GM21786 (cell line): ENCODE results near the gene GNLY.

Source experiments
- ATAC-seq: cut with Tn5 transposase; IDR thresholded peaks from one replicate; pipeline ENCODE4 v1.9.1; 2021; ENCODE audit not compliant: unreplicated experiment

GNLY gene

DNA sequence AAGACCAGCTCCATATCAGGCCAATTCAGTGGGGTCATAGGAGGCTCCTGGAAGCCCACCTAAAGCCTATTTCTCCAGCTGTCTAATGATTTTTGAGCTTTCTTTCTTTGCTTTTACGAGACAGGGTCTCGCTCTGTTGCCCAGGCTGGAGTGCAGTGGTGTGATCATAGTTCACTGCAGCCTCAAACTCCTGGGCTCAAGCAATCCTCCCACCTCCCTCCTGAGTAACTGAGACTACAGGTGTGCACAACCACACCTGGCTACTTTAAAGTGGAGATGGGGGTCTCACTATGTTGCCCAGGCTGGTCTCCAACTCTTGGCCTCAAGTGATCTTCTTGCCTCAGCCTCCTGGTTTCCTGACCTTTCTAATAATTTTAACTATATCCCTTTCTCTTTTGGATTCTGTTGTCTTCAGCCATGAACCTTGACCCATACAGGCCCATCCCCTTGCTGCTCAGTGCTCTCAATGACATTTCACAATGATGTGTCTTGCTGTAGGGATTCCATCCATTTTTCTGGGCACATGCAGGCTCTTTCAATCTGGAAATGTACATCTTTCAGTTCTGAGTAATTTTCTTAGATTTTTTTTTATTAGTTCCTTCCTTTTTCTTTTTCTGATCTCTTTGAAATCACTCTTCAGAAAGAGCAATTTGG lies 29.7 kb downstream of the GNLY start:
- no peak for ATAC-seq

- ATAC-seq: no peak
Observed at GRCh38 chr2:85724731-85725181, 30.6 kb downstream of the GNLY start.

- no peak for ATAC-seq
Observed at GRCh38 chr2:85725451-85725850, 31.3 kb downstream of the GNLY start.

GRCh38 chr2:85727798-85728197 lies 33.6 kb downstream of the GNLY start:
- ATAC-seq: no peak

DNA sequence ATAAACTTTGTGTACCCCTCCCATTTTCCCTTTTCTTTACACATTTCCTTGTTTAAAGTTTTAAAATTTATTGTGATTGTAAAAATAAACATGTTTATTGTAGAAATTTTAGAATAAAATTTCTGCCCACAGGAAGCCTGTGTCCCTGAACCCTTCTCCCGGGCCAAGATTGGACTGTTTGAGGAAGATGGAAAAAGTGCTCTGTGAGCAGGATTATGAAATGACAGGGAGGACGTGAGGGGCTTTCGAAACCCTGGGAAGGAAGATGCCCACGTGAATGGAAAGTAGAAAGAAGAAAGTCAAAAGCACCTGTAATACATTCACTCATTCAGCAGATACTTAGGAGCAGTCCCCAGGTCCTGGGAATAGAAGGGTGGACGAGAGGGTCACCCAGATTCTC lies 34.2 kb downstream of the GNLY start:
- no peak for ATAC-seq

- no peak for ATAC-seq
Observed at GRCh38 chr2:85728883-85729824, 35.0 kb downstream of the GNLY start.

DNA sequence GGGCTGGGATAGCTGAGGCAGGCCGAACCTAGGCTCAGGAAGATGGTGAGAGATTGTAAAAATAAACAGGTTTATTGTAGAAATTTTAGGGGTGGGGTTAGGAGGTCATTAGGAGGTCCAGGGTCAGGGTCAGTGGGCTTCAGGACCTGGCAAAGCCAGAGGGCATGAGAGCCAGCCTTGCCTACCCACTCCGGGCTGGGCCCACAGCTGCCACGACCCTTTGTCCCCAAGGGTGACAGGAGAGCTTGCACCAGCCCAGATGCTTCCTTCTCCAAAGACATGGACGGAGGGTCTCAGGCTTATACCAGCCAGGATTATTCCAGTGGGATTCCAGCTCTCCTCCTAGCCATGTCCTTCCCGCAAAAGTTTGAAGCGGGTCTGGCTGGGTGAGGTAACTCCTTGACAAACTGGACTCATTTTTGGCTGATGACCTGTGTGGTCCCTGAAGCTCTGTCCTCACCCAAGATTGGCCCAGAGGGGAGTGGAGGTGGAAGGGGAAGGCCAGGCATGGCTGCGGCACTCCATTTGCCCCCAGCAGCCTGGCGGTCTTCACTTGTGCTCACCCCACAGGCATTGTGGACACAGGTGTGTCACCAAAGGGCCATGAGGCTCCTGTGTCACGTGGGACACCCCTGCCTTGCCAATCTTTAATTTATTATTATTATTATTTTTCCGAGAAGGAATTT lies 35.8 kb downstream of the GNLY start:
- ATAC-seq: no peak

DNA sequence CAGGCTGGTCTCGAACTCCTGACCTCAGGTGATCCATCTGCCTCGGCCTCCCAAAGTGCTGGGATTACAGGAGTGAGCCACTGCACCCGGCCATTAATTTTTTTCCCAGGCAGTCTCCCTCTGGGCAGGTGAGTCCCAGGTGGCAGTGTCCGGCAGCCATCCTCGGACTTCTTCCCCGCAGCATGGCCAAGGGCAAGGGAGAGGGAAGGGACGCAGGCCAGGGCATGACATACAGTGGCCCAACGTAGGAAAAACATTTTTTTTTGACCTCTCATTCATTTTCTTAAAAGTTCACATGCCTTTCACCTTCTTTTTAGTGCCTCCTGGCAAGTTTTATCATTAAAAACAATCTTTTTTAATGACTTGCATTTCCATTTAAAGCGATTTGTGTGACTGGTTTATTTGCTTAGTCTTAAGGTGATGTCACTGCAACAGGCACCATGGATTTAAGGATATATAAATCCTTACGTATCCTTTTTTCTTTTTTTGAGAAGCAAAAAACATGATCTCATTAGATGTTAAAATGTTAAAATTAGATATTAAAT lies 36.6 kb downstream of the GNLY start:
- ATAC-seq: no peak

DNA sequence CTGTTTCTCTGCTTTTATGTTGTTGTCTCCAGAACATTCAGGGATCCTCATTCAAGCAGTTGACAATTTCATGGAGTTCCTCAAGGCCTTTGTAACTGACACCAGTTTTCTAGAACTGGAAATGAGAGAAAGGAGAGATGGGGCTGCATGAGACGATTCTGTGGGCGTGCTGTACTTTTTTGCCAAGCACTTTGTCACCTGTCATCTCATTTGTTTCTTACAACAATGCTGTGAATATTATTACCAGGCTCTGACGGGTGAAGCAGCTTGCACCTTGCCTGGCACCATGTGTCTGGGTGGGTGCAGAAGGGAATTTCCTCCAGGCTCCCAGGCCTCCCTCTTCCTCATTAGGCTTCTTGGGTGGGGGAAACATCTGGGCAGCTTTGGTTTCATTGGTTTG lies 37.4 kb downstream of the GNLY start:
- no peak for ATAC-seq

DNA sequence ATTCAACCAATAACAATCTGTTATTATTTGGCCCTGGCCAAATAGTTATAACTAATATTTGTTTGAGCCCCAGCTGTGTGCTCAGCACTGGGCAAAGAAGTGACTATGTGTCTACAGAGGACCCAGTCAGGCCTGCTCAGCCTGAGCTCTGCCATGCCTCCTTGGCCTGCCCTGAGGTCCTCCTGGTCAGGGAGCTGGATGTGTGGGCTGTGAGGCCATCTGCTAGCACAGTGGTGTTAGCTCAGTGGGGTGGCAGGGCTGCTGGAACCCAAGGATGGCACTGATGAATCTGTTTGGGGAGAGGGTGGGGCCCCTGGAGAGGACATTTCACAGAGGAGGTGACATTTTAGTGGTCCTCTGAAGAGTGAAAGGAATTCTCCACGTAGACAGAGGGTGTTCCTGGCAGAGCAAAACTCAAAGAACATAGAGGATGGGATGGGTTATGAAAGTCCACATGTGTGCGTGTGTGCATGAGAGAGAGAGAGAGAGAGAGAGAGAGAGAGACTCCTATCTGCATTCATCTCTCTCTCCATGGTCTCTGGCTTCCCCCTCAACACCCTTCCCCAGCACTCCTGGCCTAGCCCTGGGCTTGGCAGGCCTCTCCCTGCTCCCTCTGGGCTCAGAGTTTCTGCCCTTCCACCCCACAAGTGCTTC lies 38.4 kb downstream of the GNLY start:
- no peak for ATAC-seq

- no peak for ATAC-seq
Observed at GRCh38 chr2:85733121-85733960, 39.2 kb downstream of the GNLY start.

DNA sequence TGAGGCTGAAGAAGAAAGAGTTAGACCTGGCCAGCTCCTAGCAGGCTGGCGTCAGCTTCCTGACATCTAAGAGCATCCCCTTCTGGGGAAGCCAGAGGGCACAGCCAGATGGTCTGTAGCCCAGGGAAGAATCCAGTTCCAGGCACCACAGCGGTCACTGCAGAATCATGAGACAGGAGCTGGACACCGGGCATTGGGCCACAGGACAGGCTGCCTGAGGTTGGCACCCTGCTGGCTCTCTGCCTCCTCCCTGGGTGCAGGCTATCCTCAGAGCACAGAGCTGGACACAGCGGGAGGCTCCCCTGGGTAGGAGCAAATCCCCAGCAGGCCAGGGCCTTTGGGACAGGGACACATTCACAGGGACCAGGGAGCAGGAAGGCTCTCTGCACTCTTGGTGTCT lies 39.9 kb downstream of the GNLY start:
- no peak for ATAC-seq

GRCh38 chr2:85734942-85735608 lies 40.9 kb downstream of the GNLY start:
- no peak for ATAC-seq

DNA sequence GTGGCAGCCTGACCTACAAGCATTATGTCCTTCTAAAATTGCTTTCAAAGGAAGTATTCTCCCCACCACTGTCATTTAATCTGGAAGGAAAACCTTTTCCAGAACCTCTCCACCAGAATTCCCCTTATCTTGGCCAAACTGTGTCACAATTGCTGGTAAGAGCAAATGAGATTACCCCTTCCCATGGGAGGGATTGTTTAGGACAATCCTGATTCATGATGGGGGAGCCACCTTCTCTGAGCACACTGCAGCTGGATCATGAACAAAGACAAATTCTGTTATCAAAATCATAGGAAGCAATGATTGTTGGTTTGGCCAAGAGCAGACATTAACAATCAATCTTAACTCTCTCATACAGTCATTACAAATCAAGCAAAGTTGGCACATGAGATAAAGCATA lies 41.5 kb downstream of the GNLY start:
- ATAC-seq: no peak

- no peak for ATAC-seq
Observed at GRCh38 chr2:85736456-85737355, 42.5 kb downstream of the GNLY start.

- no peak for ATAC-seq
Observed at GRCh38 chr2:85737481-85737880, 43.3 kb downstream of the GNLY start.

GRCh38 chr2:85737961-85738360 lies 43.8 kb downstream of the GNLY start:
- ATAC-seq: no peak

- no peak for ATAC-seq
Observed at GRCh38 chr2:85740193-85740592, 46.0 kb downstream of the GNLY start.
